Stimulated activated CD8-positive, alpha-beta memory T cell treated with anti-CD3 and anti-CD28 coated beads, Interleukin-15, amount 100 ng/mL, for 4 hours (primary cell): ENCODE results near the gene GCNT3.
A peak's percentile ranks its signal among the peaks of the same experiment; 100 is the strongest.
"Not testable (repeated sequence)": the region's sequence is repeated elsewhere in the genome, so short reads cannot be mapped to it uniquely, and the experiment has no call there.

Experiments
- DNase-seq, 2 donors: peaks; one replicate each; pipeline ENCODE4 v3.0.0-alpha.2; 2020; ENCODE audit warnings: low read depth in 2 of 2

GCNT3 gene

DNA sequence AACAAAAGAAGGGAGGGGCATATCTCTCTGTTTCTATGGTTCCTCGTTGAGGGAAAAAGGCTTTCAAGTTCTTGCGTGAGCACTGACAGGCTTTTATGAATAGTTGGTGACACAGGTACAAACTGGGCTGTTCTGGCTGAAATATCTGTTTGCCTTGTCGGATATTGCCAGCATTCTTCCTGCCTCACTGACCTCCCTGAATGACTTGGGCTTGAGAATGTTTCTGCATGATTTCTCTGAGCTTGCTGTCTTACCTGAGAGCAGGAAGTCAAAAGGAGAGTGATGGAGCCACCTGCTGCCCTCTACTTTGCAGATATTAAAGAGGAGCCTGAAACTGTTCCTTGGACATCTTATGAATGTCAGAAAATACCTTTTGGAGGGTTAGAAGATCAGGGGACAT lies 4.8 kb downstream of the GCNT3 start:
- no peak for DNase-seq

DNA sequence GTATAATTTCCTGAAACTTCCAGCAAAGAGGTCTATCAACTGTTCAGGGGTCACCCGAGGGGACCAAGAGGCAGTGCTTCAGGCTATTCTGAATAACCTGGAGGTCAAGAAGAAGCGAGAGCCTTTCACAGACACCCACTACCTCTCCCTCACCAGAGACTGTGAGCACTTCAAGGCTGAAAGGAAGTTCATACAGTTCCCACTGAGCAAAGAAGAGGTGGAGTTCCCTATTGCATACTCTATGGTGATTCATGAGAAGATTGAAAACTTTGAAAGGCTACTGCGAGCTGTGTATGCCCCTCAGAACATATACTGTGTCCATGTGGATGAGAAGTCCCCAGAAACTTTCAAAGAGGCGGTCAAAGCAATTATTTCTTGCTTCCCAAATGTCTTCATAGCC lies 6.8 kb downstream of the GCNT3 start:
- no peak for DNase-seq

DNA sequence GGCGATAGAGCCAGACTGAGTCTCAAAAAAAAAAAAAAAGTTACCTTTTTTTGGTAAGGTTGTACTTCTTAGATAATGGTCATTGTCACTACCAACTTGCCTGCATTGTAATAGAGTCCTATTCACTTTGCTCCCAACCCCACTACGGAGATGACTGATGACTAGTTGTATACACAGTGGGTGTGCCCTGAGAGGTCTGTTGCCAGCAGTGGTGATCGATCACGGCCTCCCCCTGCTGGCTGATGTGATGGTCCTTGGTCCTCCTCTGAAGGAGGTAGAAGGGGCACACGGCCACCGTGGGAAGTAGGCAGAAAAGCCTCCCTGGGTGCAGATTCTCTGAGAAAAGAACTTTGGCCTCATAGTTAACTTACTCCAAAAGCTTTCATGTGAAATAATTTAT lies 10.7 kb downstream of the GCNT3 start:
- peak in 1 of 2 donors; percentile 2 for DNase-seq

DNA sequence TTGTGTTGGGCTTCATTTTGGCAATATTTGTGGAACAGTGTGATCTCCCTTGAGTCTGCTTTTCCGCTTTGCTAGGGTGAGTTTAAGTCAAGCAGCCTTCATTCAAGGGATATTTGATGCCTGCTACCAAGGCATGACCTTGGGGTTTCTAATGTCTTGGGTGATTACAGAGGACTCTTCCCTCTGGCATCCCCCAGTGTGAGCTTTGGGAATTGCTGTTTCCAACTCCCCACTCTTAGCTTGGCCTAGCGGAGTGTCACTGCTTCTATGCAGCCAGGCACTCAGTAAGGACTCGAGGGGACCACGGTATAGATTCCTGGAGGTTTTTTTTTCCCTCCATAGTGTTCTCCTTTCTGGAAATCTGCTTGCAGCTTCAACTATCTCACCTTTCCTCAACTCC lies 21.1 kb downstream of the GCNT3 start:
- no peak for DNase-seq

DNA sequence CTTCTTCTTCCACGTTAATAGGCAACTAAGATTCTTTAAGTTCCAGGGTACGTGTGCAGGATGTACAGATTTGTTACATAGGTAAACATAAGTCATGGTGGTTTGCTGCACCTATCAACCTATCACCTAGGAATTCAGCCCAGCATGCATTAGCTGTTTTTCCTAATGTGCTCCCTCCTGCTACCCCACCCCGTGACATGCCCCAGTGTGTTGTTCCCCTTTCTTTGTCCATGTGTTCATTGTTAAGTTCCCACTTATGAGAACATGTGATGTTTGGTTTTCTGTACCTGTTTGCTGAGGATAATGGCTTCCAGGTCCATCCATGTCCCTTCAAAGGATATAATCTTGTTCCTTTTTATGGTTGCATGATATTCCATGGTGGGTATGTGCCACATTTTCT lies 24.6 kb downstream of the GCNT3 start:
- DNase-seq = no peak

DNA sequence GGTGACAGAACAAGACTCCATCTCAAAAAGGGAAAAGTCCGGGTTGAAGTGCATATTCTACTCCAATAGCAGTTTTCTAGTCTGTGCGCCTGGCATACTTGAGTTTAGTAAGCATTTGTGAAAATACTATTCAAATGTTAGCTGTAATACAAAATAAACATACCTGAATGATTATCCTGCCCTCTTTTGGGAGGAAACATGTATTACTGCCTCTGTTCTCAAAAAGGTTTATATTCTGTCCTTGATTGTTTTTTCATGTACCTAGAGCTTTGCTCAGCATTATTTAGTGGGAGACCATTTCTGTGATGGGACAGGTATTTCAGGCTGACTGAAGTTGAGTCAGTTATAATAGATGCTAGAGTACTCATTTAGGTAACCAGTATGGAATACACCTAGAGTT lies 25.9 kb downstream of the GCNT3 start:
- DNase-seq = not testable (repeated sequence)

DNA sequence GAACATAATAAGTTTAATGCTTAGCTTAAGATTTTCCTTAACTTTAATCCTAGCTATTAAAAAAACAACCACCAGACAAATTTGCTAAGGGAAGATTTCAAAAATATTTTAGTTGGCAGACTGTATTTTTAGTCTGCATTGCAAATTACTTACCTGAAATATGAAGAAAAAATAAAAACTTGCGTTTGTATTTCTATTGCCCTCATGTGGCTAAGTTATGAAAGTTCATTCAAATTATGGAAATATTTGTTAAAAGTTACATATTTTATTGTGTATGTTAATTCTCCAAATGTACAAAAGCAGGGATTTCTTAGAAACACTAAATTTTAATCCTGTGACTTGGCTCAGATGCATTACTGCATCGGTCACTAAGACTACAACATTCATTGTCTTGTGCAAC lies 30.8 kb downstream of the GCNT3 start:
- no peak for DNase-seq

DNA sequence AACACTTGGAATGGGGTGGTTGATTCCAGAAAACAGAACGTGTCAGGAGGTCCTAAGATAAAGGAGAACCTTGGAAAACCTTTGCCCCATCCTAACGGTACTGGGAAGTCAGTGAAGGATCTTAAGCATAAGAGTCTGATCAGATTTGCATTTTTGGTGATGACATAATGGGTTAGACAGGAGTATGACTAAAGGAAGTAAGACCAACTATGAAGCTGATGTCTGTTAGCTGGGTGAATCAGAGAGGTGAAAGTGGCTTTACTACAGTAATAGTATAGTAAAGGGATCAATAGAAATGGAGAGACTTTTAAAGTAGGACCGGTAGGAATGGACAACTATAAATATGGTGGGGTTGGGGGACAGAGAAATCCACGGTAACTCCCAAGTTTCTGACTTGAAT lies 33.2 kb downstream of the GCNT3 start:
- DNase-seq = no peak

DNA sequence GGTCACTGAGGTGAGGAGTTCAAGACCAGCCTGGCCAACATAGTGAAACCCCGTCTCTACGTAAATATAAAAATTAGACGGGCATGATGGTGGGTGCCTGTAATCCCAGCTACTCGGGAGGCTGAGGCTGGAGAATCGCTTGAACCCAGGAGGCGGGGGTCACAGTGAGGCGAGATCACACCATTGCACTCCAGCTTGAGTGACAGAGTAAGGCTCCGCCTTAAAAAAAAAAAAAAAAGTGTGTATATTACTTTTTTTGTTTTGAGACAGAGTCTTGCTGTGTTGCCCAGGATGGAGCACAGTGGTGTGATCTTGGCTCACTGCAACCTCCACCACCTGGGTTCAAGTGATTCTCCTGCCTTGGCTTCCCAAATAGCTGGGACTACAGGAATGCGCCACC lies 34.2 kb downstream of the GCNT3 start:
- DNase-seq = not testable (repeated sequence)

DNA sequence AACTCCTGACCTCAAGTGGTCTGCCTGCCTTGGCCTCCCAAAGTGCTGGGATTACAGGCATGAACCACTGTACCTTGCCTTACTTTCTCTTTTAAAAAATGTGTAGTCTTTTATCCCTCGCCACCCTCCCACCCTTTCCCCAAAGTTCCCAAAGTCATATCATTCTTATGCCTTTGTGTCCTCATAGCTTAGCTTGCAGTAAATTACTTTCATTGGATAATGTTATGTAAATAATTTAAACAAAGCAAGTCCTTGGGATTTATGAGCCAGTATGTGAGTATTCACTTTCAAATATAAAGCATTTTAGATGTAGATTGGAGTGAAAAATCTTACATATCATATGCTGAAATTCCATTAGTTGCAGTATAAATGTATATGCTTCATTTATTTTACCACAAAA lies 34.7 kb downstream of the GCNT3 start:
- DNase-seq = no peak

DNA sequence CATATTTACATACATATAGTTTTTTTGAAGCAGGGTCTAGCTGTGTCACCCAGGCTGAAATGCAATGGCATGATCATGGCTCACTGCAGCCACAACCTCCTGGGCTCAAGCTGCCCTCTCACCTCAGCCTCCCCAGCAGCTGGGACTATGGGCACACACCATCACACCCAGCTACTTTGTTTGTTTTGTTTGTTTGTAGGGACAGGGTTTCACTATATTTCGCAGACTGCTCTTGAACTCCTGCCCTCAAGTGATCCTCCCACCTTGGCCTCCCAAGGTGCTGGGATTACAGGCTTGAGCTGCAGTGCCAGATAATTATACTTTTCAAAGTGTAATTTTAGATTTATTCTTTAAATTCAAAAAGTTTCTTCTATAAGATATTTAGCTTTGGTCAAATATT lies 35.5 kb downstream of the GCNT3 start:
- DNase-seq = no peak

DNA sequence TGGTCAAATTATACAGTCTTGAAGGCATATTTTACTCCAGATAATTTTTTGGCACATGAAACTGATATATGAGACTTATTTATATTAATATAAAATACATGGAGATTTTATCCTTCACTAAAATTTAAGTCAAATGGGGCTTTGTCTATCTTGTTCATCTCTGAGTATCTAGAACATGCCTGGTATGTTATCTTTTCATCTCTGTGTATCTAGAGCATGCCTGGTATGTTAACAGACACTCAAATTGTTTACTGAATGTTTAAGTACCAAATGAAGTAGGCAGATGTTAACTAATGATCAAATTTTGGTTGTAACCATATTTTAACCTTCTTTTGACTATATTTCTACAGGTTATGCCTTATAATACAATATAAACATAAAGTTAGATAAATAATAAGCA lies 38.0 kb downstream of the GCNT3 start:
- no peak for DNase-seq

DNA sequence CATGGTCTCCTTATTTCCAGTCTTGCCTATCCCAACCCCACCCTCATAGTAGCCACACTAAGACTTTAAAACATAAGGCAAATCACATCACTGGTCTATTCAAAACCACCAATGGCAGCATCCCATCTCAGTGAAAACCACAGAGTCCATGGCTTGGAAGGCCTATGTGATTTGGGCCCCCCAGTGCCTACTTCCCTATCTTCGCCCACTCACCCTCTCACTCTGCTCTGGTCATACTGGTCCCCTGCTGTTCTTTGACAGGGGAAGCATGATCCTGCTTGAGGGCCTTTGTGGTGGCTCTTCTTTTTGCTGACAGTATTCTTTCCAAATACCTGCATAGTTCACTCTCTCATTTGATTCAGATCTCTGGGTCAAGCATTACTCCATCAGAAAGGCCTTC lies 42.5 kb downstream of the GCNT3 start:
- DNase-seq = no peak

DNA sequence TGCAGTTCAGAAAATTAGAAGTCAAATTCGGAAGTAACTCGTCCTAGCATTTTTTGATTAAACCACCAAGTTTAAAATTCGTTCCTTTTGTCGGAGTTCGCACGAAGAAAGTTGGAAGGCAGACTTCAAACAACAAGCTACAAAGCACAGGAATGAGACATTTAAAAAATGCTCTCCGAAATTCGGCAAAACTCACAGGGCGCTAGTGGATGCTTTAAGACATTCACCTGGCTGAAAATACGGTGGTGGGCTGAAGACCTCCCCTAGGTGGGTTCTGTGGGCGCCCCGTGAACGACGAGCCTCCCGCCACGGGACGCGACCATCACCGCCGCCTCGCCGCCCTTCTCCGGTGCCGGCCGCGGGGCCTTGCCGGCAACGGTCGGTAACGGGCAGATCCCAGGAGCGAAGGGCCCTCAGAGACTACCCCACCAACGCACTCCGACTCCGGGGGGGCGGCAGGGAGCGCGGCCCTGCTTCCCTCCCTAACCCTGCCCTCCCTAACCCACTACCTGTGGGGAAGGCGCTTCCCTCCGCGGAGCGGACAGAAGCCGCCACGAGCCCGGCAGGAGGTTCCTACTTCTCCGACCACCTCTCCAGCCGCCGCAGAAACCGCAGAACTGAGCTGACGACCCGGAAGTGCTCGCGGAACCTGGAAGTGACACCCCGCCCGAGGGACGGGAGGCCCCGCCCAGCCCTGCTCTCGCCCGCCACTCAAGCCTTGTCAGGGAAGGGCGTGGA lies 45.5 kb downstream of the GCNT3 start, which contains the start of gene GTF2A2:
TSS of gene GTF2A2 (minus strand) at position 619 of the 738 bp plus-strand sequence. CDS start 5,238 bp downstream, outside the sequence.
- peak; percentile 83 to 91 for DNase-seq

DNA sequence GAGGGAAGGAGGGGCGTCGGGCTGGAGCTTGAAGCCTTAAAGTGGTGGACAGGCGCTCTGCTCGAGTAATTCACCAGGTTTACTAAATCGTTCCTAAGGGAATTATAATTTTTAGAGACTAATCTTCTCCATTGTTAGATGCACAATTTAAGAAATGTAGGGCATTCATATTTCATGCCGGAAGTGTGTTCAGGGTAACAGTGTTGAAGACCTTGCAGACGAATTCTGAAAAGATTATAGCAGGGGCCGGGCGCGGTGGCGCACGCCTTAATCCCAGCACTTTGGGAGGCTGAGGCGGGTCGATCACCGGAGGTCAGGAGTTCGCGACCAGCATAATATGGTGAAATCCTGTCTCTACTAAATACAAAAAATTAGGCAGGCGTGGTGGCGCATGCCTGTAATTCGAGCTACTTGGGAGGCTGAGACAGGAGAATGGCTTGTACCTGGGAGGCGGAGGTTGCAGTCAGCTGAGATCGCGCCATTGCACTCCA lies 46.1 kb downstream of the GCNT3 start:
- no peak for DNase-seq

DNA sequence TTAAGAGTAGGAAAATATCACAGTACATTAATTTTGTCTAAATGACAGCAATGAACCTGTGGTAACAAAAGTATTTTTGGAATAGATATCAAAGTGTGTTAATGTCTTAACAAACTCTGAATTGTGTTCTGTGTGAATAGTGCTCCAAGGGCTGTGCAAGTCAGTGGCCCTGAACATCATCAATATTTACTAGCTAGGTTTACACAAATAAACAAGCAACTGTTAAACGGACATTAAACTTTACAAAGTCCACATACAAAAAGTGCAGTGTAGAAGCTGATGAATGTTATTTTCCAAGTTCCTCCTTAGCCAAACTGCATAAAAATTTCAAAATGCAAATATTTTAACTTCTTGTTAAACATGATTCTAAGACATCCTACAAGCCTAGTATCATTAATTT lies 47.8 kb downstream of the GCNT3 start:
- DNase-seq = no peak

DNA sequence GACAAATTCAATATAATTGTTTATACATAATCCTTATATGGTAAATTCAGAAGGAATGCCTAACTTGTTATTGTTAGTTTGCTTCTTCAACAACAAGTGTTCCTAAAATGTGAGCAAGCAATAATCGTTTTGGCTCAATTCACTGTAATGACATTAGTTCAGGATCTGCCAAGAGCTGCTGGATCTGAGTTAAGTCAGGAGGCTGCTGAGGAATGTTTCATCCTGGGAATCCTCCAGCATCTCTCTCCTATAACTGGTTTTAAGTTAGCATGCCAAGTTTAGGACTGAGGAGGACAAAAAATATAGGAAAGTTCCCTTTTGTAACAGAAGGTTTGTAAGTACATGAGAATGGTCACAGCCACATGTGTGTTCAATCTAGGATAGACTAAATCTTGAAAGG lies 50.7 kb downstream of the GCNT3 start:
- DNase-seq = no peak

DNA sequence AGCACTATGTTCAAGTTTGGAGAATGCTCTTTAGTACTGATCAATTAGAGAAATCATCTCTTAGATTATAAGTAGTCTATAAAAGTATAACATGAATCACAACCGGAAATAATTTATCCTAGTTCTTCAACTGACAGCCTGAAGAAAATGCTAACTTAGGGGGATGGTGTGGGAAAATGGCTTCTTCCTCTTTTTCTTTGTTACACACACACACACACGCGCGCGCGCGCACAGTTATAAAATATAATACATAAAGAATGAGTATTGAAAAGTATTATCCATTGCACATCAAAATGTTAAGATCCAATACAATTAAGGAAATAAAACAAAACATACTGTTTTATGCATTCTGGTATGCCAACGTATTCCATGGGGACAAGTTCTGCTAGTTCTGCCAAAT lies 57.0 kb downstream of the GCNT3 start:
- no peak for DNase-seq
